Measurements from ENCODE around the gene DEFB124.

DEFB124 gene

GRCh38 chr20:31485450-31486339, 10.8 kb upstream of the DEFB124 start:
- no peak for TF ChIP-seq CTCF (IDR thresholded peaks at IDR 0.05; ENCODE audit: low read depth, low read length)
- no peak overlapping the region for H3K4me3 ChIP-seq (ENCODE audit: low read depth, low read length)

GRCh38 chr20:31484001-31484400, 9.1 kb upstream of the DEFB124 start:
- no peak overlapping the region for H3K4me3 ChIP-seq (ENCODE audit: low read depth, low read length)
- TF ChIP-seq CTCF (IDR thresholded peaks at IDR 0.05; ENCODE audit: low read depth, low read length): no peak

GRCh38 chr20:31476643-31477215, 1.8 kb upstream of the DEFB124 start:
- no peak for TF ChIP-seq CTCF (IDR thresholded peaks at IDR 0.05; ENCODE audit: low read depth, low read length)
- H3K4me3 ChIP-seq (ENCODE audit: low read depth, low read length): no peak overlapping the region

- no peak overlapping the region for H3K4me3 ChIP-seq (ENCODE audit: low read depth, low read length)
- TF ChIP-seq CTCF (IDR thresholded peaks at IDR 0.05; ENCODE audit: low read depth, low read length): no peak
Measured at GRCh38 chr20:31476294-31476585, 1.3 kb upstream of the DEFB124 start.

- no peak overlapping the region for H3K4me3 ChIP-seq (ENCODE audit: low read depth, low read length)
- no peak for TF ChIP-seq CTCF (IDR thresholded peaks at IDR 0.05; ENCODE audit: low read depth, low read length)
Measured at GRCh38 chr20:31475472-31476293, 756 bp upstream of the DEFB124 start.

- H3K4me3 ChIP-seq (ENCODE audit: low read depth, low read length): no peak overlapping the region
- TF ChIP-seq CTCF (IDR thresholded peaks at IDR 0.05; ENCODE audit: low read depth, low read length): no peak
Measured at GRCh38 chr20:31474097-31474436, 860 bp downstream of the DEFB124 start.
